GM18909 (cell line): ENCODE data around the gene SMARCD2.
"Not testable (repeated sequence)": the region's sequence is repeated elsewhere in the genome, so short reads cannot be mapped to it uniquely, and the experiment has no call there.

Experiments
- ATAC-seq: cut with Tn5 transposase; IDR thresholded peaks from one replicate; pipeline ENCODE4 v1.9.1; 2021; ENCODE audit warnings: mild to moderate bottlenecking; ENCODE audit not compliant: unreplicated experiment, poor library complexity

SMARCD2 gene

DNA sequence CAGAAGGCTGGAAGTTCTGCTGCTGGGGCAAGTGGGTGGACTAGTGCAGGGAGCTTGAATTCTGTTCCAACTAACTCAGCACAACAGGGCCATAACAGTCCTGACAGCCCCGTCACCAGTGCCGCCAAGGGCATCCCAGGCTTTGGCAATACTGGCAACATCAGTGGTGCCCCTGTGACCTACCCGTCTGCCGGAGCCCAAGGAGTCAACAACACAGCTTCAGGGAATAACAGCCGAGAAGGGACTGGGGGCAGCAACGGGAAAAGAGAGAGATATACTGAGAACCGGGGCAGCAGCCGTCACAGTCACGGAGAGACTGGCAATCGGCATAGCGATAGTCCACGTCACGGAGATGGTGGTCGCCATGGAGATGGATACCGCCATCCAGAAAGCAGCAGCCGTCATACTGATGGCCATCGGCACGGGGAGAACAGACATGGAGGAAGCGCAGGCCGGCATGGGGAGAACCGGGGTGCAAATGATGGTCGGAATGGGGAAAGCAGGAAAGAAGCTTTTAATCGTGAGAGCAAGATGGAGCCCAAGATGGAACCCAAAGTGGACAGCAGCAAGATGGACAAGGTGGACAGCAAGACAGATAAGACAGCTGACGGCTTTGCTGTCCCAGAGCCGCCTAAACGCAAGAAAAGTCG lies 24.6 kb downstream of the SMARCD2 start:
- ATAC-seq: no peak

DNA sequence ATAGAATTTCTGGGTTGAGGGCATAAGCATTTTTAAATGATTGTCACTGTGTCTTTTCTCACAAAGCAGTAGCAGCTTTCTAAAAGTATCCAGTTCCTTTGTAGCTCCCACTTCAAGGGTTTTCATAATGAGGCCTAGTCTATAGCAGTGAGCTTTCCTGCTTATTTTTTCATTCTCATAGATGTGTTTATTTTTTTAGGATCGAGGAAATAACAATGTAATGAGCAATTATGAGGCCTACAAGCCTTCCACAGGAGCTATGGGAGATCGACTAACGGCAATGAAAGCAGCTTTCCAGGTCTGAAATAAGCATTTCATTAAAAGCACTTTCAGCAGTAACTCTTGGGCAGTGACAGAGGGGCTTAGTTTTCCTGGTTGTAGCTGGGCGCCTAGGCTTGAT lies 25.8 kb downstream of the SMARCD2 start:
- no peak for ATAC-seq

DNA sequence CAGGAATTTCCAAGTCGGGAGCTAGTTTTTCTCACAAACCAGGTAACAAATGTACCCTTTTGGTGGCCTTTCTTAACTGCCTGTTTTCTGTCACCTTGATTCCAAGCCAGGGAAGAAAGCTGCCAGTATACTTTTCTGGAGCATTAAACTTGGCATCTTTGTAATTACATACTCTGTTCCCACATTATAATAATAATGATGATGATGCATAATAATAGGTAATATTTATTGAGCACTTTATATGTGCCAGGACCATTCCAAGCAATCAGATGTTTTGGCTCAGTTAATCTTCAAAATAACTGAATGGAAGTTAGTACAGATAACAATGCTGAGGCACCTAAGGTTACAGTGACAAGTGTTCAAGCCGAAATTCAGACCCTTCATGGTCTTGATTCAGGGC lies 26.4 kb downstream of the SMARCD2 start:
- no peak for ATAC-seq

- ATAC-seq: no peak
These were observed 32.5 kb downstream of the SMARCD2 start for GRCh38 chr17:63809970-63810369.

- ATAC-seq: no peak
These were observed 36.9 kb downstream of the SMARCD2 start for GRCh38 chr17:63805591-63805990.

- ATAC-seq: no peak
These were observed 38.2 kb downstream of the SMARCD2 start for GRCh38 chr17:63804328-63804727.

DNA sequence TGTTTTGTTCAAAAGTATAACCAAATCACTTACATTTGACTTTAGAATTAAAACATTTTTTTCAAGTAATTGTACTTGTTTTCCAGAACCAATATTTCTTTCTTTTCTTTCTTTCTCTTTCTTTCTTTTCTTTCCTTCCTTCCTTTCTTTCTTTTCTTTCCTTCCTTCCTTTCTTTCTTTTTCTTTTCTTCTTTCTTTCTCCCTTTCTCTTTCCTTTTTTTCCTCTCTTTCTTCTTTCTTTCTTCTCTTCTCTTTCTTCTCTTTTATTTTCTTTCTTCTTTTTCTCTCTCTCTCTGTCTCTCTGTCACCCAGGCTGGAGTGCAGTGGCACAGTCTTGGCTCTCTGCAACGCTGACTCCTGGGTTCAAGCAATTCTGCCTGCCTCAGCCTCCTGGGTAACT lies 41.7 kb downstream of the SMARCD2 start:
- ATAC-seq: no peak

GRCh38 chr17:63798572-63799106 lies 43.8 kb downstream of the SMARCD2 start:
- ATAC-seq: no peak

GRCh38 chr17:63796375-63796774 lies 46.1 kb downstream of the SMARCD2 start:
- not testable (repeated sequence) for ATAC-seq

DNA sequence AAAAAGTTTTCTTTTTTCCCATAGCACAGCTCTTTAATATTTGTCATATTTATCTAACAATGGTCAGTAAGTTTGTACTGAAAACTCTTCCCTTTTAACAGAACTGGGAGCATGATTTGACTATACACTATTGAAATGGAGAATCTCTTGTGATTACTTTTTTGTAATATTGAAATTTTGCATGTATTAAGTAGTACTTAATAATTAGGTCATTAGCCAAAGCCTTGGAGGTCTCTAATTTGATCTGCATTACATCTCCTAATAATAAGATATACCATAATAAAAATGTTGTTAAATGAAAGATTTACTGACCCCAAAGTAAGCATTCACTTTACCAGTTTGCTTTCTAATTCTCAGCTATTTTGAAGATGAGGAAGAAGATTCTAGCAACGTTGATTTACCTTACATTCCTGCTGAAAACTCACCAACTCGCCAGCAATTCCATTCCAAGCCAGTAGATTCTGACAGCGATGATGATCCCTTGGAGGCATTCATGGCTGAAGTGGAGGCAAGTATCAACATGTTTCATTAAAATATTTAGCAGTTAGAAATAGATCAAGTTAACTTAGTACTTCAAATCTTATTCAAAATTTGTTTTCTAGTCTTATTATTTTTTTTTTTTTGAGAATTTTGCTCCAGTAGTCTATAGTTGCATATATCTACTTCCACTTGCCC lies 50.3 kb downstream of the SMARCD2 start:
- ATAC-seq: no peak

DNA sequence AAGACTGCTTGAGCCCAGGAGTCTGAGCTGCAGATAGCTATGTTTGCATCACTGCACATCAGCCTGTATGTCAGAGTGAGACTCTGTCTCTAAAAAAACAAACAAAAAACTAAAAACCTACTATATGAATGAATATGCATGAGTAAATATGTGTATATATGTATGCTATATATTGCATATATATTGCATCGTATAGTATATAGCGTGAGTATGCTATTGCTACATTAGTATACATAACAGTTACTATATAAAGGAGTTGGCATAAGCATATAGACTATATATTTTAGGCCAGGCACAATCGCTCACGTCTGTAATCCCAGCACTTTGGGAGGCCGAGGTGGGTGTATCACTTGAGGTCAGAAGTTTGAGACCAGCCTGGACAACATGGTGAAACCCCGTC lies 52.4 kb downstream of the SMARCD2 start:
- ATAC-seq: no peak

DNA sequence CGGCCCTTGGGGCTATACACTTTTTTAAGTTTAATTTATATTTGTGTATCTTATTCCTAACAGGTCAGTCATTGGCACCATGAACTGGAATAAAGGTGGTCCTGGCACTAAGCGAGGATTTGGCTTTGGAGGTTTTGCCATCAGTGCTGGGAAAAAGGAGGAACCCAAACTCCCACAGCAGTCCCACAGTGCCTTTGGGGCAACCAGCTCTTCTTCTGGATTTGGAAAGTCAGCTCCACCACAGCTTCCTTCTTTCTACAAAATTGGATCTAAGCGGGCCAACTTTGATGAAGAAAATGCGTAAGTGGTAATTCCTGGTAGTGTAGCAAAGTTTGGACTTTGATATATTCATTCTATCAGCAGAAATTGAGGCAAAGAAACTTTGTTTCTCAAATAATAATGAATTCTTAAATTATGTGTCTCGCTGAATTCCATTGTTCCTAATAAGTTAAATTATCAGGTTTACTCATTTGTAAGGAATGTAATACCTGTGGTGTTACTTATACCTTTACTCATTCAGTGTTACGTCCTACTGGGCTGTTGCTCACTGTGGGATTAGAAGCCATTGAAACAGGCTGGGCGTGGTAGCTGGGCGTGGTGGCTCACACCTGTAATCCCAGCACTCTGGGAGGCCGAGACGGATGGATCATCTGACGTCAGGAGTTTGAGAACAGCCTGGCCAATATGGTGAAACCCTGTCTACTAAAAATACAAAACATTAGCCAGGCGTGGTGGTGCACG lies 55.3 kb downstream of the SMARCD2 start:
- no peak for ATAC-seq

DNA sequence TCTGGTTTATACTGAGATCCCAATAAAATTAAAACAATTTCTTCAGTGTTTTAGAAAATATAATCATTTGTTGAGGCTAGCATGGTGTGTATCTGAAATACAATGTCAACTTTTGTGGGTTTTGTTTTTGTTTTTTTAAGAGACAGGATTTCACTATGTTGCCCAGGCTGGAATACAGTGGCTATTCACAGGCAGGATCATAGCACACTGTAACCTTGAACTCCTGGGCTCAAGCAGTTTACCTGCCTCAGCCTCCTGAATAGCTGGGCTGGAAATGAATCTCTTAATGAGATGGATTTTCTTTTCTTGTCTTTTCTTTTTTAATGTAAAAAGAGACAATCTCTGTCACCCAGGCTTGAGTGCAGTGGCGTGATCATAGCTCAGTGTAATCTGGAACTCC lies 56.4 kb downstream of the SMARCD2 start:
- no peak for ATAC-seq

GRCh38 chr17:63785556-63785955 lies 56.9 kb downstream of the SMARCD2 start:
- no peak for ATAC-seq

GRCh38 chr17:63783522-63783921 lies 59.0 kb downstream of the SMARCD2 start:
- ATAC-seq: no peak
